Activated CD4-positive, CD25-positive, alpha-beta regulatory T cell treated with anti-CD3 and anti-CD28 coated beads, Interleukin-2, amount 50 U/mL, for 16 hours (primary cell): ENCODE data around the gene ZSCAN23.
"Not testable (repeated sequence)": the region's sequence is repeated elsewhere in the genome, so short reads cannot be mapped to it uniquely, and the experiment has no call there.

ENCODE experiments used
- DNase-seq: peaks from one replicate; pipeline ENCODE4 v3.0.0-alpha.2; 2020; ENCODE audit warnings: low read depth, low spot score

ZSCAN23 gene

GRCh38 chr6:28442586-28442985 is 705 bp downstream of the ZSCAN23 start:
- no peak for DNase-seq

DNA sequence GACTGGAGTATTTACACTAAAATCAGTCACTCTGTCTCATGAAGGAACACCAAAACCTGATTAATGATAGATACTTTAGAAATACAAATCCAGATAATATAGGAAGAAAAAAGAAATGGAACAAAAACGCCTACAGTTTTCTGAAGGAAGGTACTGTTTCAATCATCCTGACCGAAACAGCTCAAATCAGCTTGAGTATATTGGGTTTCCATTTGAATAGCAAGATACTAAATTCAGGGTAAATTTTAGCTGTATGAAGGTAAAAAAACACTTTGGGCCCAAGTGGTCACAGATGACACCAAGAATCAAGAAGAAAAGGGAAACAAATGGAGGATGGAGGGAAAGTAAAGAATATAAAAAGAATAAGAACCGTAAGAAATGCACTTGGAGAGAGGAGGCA is 6.9 kb downstream of the ZSCAN23 start:
- no peak for DNase-seq

- no peak for DNase-seq
Measured at GRCh38 chr6:28433119-28433518, 10.2 kb downstream of the ZSCAN23 start.

- no peak for DNase-seq
Measured at GRCh38 chr6:28429781-28430180, 13.5 kb downstream of the ZSCAN23 start.

DNA sequence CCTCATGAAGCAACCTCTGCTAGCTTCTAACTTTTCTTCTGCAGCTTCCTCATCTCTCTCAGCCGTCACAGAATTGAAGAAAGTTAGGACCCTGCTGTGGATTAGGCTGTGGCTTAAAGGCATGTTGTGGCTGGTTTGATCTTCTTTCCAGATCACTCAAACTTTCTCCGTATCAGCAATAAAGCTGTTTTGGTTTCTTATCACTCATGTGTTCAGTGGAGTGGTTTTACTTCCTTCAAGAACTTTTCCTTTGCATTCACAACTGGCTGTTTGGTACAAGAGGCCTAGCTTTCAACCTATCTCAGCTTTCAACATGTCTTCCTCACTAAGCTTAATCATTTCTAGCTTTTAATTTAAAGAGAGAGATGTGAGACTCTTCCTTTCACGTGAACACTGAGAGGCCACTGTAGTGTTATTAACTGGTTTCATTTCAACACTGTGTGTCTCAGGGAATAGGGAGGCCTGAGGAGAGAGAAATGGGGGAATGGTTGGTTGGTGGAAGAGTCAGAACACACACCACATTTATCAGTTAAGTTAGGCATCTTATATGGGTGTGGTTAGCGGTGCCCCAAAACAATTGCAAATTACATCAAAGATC is 17.2 kb downstream of the ZSCAN23 start:
- no peak for DNase-seq

- no peak for DNase-seq
Measured at GRCh38 chr6:28424163-28424562, 19.1 kb downstream of the ZSCAN23 start.

DNA sequence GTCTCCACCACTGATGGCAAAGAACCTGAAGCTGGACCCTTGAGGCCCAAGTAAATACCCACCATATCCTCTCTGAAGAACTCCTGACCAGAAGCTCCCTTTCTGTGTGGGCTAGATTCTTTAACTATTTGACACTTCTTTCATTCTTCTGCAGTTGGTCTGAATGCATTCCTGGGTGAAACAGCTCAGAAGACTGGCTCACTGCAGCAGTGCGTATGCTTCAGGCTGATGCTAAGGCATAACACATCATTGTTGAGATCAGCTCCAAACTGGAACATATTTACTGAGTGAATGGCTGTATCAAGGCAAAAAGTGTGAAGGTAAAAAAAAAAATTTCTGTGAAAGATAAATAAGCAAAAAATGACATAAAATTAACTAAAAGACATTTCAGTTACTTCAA is 19.7 kb downstream of the ZSCAN23 start:
- DNase-seq, result no peak

DNA sequence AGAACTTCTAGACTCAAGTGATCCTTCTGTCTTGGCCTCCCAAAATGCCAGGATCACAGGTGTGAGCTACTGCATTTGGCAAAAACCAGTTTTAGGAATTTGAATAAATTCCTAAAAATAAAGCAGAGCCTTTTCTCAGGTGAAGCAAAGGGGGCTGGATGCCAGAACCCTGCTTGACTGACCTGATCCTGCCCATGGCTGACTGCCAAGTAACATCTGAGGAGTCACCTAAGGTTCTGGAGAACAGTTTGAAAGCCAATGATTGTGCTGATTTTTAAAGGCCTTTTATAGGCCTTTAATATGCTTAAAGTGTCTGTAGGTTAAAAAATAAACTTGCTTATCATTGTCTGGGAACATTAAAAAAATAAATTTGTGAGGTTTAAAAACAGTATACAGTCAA is 29.6 kb downstream of the ZSCAN23 start:
- DNase-seq, result no peak

DNA sequence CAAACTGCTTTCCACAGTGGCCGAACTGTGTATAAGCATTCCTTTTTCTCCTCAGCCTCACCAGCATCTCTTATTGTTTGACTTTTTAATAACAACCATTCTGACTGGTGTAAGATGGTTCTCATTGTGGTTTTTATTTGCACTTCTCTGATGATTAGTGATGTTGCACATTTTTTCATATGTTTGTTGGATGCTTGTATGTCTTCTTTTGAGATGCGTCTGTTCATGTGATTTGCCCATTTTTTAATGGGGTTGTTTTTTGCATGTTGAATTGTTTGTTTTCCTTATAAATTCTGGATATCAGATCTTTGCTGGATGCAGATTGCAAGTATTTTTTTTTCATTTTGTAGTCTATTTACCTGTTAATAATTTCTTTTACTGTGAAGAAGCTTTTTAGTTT is 32.5 kb downstream of the ZSCAN23 start:
- DNase-seq, result no peak

GRCh38 chr6:28408076-28408802 is 35.1 kb downstream of the ZSCAN23 start:
- DNase-seq, result no peak

- DNase-seq, result no peak
Measured at GRCh38 chr6:28407401-28407800, 35.9 kb downstream of the ZSCAN23 start.

- not testable (repeated sequence) for DNase-seq
Measured at GRCh38 chr6:28403923-28404322, 39.4 kb downstream of the ZSCAN23 start.

- no peak for DNase-seq
Measured at GRCh38 chr6:28402197-28402596, 41.1 kb downstream of the ZSCAN23 start.

DNA sequence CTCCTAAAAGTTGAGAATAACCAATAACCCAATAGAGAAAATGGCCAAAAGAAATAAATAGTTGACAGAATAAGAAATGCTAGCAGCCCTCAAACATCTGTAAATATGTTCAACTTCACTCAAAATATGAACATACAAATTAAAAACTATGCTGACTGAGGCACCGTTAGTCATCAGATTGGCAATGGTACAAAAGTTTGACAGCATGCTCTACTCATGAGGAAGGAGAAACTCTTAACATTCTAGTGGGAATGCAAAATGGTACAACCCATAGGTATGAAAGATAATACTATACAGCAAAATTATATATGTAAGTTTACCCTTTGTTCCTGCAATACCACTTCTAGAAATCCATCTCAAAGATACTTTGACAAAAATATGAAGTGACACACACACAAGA is 42.1 kb downstream of the ZSCAN23 start:
- DNase-seq, result no peak

GRCh38 chr6:28400122-28400451 is 43.2 kb downstream of the ZSCAN23 start:
- no peak for DNase-seq

DNA sequence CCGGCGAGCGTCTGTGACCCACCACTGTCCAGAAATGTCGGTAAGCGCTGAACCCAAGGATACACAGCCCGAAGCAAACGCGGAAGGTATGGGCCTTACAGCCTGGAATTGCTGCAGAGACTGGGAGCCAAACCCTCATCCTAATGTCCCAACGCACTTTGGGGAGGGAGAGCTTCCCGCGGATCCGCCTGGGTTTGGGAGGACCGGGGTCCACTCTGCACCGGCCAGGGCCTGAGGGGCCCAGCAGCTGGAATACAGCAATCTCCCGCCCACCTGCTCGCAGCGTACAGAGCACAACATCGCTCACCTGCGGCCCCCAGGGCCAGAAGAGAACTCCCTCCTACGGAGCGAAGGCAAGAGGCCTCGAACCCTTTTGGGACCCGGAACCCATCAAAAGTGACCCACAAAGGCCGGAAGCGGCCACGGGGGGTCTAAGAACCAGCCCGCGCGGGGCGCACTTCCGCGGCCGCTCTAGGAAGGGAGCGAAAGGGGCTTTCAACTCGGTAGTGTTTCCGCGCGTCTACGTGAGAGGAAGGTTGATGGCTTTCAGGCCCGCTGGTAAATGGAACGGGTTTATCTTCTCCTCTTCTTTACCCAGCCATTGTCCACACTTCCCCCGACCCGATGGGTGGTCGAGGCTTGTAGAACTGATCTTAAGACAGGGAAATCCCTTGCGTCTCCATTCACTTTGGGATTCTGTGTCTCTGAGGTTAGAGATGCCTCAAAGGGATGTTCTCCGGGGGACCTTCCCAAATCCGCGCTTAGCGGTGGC is 43.8 kb downstream of the ZSCAN23 start, which contains the start of gene ZSCAN12:
ZSCAN12 (minus strand) TSS at position 398 of the 772 bp plus-strand sequence. CDS start 1,342 bp downstream, outside the sequence.
- DNase-seq, result peak; percentile 72

GRCh38 chr6:28395918-28396317 is 47.4 kb downstream of the ZSCAN23 start:
- no peak for DNase-seq

GRCh38 chr6:28393912-28394662 is 49.2 kb downstream of the ZSCAN23 start:
- DNase-seq, result no peak

GRCh38 chr6:28390688-28391087 is 52.6 kb downstream of the ZSCAN23 start:
- no peak for DNase-seq

DNA sequence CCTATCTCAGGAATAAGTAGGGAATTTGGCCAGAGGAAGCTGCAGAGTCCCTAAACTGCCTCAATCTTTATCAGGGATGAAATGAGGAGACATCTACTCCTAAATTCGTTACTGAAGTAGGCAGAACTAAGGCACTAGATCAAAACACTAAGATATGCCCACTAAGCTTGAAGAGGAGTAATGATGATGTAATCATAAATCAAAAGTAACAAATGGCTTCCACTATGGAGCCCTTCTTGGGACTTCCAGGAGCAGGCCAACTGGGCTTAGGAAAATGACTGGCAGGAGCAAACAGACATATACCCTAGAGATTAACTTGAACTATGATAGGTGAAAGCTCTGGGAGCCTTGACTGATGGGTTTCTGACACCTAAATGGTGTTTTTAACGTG is 59.2 kb downstream of the ZSCAN23 start:
- no peak for DNase-seq

- no peak for DNase-seq
Measured at GRCh38 chr6:28383235-28384142, 59.8 kb downstream of the ZSCAN23 start.
